Activated T-cell treated with anti-CD3 and anti-CD28 coated beads for 48 hours (primary cell): ENCODE results near the gene EIF1.

Experiments used
- DNase-seq: peaks from one replicate; pipeline ENCODE4 v3.0.0-alpha.2; 2020; ENCODE audit warnings: low read depth

Gene EIF1

GRCh38 chr17:41736983-41737679 is 48.4 kb downstream of the EIF1 start:
- DNase-seq, result no peak

- no peak for DNase-seq
These were observed 49.0 kb downstream of the EIF1 start for GRCh38 chr17:41737680-41738023.

- peak; percentile 79 for DNase-seq
These were observed 49.6 kb downstream of the EIF1 start for GRCh38 chr17:41738077-41738800.

- DNase-seq, result no peak
These were observed 50.1 kb downstream of the EIF1 start for GRCh38 chr17:41738801-41739112.

GRCh38 chr17:41739661-41740352 is 51.1 kb downstream of the EIF1 start:
- DNase-seq, result no peak

GRCh38 chr17:41740506-41740905 is 51.8 kb downstream of the EIF1 start:
- DNase-seq, result no peak

GRCh38 chr17:41741709-41742108 is 53.0 kb downstream of the EIF1 start:
- DNase-seq, result no peak
